ENCODE measurements around the gene ZNF503.

ZNF503 gene

DNA sequence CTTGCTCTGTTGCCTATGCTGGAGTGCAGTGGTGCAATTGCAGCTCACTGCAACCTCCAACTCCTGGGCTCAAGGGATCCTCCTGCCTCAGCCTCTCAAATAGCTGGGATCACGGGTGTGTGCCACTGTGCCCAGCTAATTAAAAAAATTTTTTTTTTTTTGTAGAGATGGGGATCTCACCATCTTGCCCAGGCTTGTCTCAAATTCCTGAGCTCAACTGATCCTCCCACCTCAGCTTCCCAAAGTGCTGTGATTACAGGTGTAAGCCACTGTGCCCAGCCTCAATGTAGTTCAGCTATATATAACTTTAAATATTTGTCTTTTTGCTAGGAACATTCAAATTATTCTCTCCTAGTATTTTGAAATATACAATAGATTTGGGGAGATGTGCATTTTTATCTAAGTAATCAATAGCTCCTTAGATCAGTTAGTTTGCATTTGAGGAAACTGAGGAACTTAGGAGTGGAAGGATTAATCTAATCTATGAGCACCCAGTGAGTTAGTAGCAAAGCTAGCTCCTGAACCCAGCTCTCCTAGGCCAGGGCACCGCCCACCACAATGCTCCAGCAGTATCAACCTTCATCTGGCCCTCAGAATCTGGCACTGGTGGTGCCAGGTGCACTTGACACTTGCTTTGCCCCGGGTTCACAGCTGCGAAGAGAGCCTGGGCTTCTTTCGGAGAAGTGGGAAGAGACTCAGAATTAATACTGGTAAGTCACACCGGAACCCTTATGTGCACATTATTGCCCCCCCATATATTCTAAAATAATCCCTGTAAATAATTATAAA lies 23.9 kb upstream of the ZNF503 start:
- no peak overlapping the region for H3K4me3 ChIP-seq (ENCODE audit: low read depth, low read length)
- TF ChIP-seq, protein P1, sequence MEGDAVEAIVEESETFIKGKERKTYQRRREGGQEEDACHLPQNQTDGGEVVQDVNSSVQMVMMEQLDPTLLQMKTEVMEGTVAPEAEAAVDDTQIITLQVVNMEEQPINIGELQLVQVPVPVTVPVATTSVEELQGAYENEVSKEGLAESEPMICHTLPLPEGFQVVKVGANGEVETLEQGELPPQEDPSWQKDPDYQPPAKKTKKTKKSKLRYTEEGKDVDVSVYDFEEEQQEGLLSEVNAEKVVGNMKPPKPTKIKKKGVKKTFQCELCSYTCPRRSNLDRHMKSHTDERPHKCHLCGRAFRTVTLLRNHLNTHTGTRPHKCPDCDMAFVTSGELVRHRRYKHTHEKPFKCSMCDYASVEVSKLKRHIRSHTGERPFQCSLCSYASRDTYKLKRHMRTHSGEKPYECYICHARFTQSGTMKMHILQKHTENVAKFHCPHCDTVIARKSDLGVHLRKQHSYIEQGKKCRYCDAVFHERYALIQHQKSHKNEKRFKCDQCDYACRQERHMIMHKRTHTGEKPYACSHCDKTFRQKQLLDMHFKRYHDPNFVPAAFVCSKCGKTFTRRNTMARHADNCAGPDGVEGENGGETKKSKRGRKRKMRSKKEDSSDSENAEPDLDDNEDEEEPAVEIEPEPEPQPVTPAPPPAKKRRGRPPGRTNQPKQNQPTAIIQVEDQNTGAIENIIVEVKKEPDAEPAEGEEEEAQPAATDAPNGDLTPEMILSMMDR (IDR thresholded peaks at IDR 0.05; ENCODE audit: low read depth, low read length, missing control alignments): no peak
- no peak for DNase-seq (ENCODE audit: low read depth)

DNA sequence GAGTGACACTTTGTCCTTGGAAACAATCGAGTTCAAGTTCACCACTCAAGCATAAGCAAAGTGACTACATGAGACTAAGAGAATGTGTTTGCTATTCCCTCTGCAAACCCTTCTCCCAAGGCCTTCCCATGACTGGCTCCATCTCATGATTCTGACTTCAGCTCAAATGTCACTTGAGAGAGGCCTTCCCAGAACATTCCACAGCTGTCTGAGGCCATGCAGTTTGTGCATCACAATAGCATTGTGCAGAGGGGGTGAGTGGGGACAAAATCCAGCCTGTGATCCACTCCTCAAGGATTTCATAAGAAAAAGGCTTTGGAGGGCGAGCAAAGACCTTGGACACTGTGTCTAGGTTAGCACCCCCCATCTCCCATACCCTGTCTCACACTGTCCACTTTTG lies 23.0 kb upstream of the ZNF503 start:
- no peak overlapping the region for H3K4me3 ChIP-seq (ENCODE audit: low read depth, low read length)
- no peak for DNase-seq (ENCODE audit: low read depth)
- TF ChIP-seq, protein P1 (IDR thresholded peaks at IDR 0.05; ENCODE audit: low read depth, low read length, missing control alignments): no peak

DNA sequence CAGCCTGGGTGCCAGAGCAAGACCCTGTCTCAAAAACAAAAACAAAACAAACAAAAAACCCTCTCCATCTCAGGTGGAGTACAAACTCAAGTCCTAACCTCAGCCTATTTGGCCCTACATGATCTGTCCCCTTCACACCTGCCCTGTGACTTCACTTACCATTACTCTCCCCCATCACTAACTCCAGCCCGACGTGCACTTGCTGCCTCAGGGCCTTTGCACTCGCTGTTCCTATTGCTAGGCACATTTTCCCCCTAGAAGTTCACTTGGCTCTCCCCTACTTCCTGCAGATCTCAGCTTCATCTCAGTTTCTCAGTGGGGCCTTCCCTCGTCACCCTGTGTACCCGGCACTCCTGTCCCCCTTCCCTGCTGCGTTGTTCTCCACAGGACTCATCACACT lies 21.3 kb upstream of the ZNF503 start:
- no peak overlapping the region for H3K4me3 ChIP-seq (ENCODE audit: low read depth, low read length)
- no peak for DNase-seq (ENCODE audit: low read depth)
- TF ChIP-seq, protein P1 (IDR thresholded peaks at IDR 0.05; ENCODE audit: low read depth, low read length, missing control alignments): no peak

DNA sequence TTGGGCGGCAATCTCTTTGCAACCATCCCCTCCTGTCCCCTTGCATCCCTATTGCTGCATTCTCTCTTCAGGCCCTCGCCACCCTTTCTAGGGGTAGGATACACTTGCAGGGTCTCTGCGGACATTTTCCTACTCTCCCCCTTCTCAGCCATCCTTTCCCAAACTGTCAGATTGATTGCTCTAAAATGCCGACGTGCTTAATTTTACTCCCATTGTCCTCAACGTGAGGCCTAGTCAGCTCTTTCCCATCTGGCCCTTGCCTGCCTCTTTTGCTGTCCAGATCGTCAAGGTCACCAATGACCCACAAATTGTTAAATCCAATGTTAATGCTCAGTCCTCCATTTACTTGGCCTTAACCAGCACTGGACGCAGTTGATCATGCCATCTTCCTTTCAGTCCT lies 17.1 kb upstream of the ZNF503 start:
- TF ChIP-seq, protein P1 (IDR thresholded peaks at IDR 0.05; ENCODE audit: low read depth, low read length, missing control alignments): no peak
- DNase-seq (ENCODE audit: low read depth): no peak
- H3K4me3 ChIP-seq (ENCODE audit: low read depth, low read length): no peak overlapping the region

DNA sequence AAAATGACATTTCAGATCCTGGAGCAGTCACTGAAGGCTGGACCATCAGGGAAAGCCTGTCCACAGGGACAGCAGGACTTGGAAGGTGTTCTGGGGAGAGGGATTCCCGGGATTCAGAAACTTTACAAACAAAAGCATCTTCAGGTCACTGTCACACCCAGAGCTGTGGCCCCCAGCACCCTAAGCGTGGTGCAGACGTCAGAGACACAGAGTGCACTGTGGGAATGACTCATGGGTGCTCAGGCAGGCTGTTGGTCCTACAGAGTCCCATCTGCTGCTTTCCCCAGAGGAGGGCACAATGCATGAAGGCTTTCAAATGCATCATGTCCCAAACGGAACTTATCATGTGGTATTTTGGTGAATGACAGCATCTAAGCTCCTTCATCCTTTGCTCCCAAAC lies 16.7 kb upstream of the ZNF503 start:
- H3K4me3 ChIP-seq (ENCODE audit: low read depth, low read length): no peak overlapping the region
- no peak for DNase-seq (ENCODE audit: low read depth)
- TF ChIP-seq, protein P1 (IDR thresholded peaks at IDR 0.05; ENCODE audit: low read depth, low read length, missing control alignments): no peak

DNA sequence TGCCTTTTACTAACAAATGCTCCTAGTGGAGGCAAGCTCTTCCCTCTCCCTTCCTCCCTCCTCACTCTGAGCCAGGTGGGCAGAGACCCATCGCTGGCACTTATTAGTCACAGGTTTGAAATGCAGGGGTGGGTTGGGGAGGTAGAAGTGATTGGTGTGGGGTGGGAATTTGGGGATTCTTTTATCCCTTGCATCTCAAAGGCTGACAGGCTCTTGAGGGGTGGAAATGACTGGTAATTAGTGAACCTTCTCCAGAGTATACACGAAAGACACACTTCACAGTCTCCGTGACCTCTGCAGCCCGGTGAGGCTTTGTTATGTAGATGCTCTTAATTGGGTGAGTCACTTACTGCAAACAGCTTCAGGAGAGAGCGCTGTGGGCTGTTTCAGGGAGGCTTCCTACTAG lies 16.0 kb upstream of the ZNF503 start:
- DNase-seq (ENCODE audit: low read depth): no peak
- TF ChIP-seq, protein P1 (IDR thresholded peaks at IDR 0.05; ENCODE audit: low read depth, low read length, missing control alignments): no peak
- no peak overlapping the region for H3K4me3 ChIP-seq (ENCODE audit: low read depth, low read length)

DNA sequence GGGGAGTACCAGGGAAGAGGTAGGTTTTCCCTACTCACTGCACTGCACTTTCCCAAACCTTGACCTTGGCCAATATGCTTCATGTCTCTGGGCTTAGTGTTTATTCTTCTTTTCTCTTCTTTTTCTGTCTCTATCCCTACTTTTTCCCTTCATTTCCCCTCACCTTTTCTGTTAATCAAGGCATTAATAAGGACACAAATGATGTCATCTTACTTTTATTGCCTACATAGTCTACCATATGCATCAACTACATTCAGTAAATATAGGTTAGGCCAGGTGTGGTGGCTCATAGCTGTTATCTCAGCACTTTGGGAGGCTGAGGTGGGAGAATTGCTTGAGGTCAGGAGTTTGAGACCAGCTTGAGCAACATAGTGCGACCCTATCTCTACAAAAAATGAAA lies 13.0 kb upstream of the ZNF503 start:
- TF ChIP-seq, protein P1 (IDR thresholded peaks at IDR 0.05; ENCODE audit: low read depth, low read length, missing control alignments): no peak
- DNase-seq (ENCODE audit: low read depth): no peak

More for the DNA sequence above, 13.0 kb upstream of the ZNF503 start:
- H3K4me3 ChIP-seq (ENCODE audit: low read depth, low read length): no peak overlapping the region
